ENCODE data around the gene TTLL9. TPM values are rescaled to one million over a fixed set of nuclear protein-coding genes. Genes with fewer than 3 reads are reported as not detected.
"Not testable (repeated sequence)": the region's sequence is repeated elsewhere in the genome, so short reads cannot be mapped to it uniquely, and the experiment has no call there.

TTLL9 gene, protein sequence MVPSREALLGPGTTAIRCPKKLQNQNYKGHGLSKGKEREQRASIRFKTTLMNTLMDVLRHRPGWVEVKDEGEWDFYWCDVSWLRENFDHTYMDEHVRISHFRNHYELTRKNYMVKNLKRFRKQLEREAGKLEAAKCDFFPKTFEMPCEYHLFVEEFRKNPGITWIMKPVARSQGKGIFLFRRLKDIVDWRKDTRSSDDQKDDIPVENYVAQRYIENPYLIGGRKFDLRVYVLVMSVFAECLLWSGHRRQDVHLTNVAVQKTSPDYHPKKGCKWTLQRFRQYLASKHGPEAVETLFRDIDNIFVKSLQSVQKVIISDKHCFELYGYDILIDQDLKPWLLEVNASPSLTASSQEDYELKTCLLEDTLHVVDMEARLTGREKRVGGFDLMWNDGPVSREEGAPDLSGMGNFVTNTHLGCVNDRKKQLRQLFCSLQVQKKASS
- polyA plus RNA-seq (2013, experiment 1 of 4): 0.70 TPM
- polyA plus RNA-seq (2013, experiment 2 of 4): 0.92 TPM
- polyA plus RNA-seq (2013, experiment 3 of 4): 0.75 TPM
- polyA plus RNA-seq (2013, experiment 4 of 4): 0.36 TPM

DNA sequence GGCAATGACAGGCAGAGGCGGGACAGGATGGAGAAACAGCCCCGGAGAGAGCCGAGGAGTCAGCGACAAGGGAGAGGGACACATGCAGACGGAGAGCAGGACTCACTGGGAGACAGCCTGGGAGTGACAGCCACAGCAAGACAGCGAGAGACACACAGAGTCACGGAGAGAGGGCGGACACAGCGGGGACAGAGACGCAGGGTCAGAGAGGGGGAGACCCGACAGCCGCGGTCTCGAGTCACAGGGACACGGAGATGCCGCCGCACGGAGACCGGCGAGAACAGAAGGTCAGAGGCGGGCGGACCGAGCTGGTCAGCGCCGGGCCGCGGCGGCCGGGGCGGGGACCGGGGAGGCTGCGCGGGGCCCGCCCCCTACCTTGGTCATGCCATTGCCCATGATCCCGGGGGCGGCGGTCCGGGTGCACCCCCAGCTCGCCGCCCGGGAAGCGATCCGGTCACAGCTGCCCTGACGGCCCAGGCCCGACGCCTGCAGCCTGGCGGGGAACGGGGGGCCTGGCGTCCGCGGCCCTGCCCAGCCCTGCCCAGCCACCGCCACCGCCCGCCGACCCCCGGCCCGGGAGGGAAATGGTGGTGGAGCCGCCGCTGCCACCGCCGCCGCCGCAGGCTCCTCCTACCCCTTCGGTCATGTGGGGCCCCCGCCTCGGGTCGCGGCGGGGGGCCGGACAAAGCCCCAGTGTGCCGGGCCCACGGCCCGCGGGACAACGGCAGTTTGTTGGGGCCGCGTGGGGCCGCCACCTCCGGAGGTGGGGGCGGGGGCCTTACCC is at the start of gene TTLL9, which contains the start of gene DUSP15:
TSS of gene TTLL9 (plus strand) at position 693 of the 784 bp plus-strand sequence. CDS start 493 bp downstream, outside the sequence.
TSS of gene DUSP15 (minus strand) at position 586 of the 784 bp plus-strand sequence. CDS start at position 396, 190 bp downstream.
- Histone ChIP-seq H3K27me3 (ENCODE audit: control insufficient read depth, insufficient read depth, low read length, poor library complexity, severe bottlenecking) (peaks cover 32% of the 10 kb centered on the region), H3K27ac (ENCODE audit: insufficient read depth, low read depth, low read length, poor library complexity, severe bottlenecking) (no peak within 1 kb of the TSS), H3K36me3 (ENCODE audit: control insufficient read depth, insufficient read depth, low read length) (no peaks in the 10 kb centered on the region), H3K4me3 (ENCODE audit: insufficient read depth, low read depth, low read length) (peak within 1 kb of the TSS; percentile 59), H3K9me3 (ENCODE audit: control insufficient read depth, low read length) (no peaks in the 10 kb centered on the region), H3K4me1 (ENCODE audit: control insufficient read depth, insufficient read depth, low read length) (peaks cover 7% of the 10 kb centered on the region)
- 1% methylated on average over 80 of the region's 80 CpGs for WGBS, 2 experiments

DNA sequence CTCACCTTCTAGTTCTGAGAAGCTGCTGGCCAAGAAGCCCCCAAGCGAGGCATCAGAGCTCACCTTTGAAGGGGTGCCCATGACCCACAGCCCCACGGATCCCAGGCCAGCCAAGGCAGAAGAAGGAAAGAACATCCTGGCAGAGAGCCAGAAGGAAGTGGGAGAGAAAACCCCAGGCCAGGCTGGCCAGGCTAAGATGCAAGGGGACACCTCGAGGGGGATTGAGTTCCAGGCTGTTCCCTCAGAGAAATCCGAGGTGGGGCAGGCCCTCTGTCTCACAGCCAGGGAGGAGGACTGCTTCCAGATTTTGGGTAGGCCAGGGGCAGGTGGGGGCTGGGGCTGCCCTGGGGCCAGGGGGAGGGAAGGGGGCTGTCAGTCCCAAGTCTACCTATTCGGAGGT is 49.0 kb upstream of the TTLL9 start:
- H3K9me3 ChIP-seq (ENCODE audit: control insufficient read depth, low read length): no peaks in the 10 kb centered on the region
- H3K36me3 ChIP-seq (ENCODE audit: control insufficient read depth, insufficient read depth, low read length): no peaks in the 10 kb centered on the region
- peaks cover 12% of the 10 kb centered on the region for H3K4me1 ChIP-seq (ENCODE audit: control insufficient read depth, insufficient read depth, low read length)
- H3K27ac ChIP-seq (ENCODE audit: insufficient read depth, low read depth, low read length, poor library complexity, severe bottlenecking): no peak overlapping the region
- H3K4me3 ChIP-seq (ENCODE audit: insufficient read depth, low read depth, low read length): no peak overlapping the region
- 81 to 82% methylated on average over 5 of the region's 5 CpGs for WGBS, 2 experiments
- H3K27me3 ChIP-seq (ENCODE audit: control insufficient read depth, insufficient read depth, low read length, poor library complexity, severe bottlenecking): no peaks in the 10 kb centered on the region

DNA sequence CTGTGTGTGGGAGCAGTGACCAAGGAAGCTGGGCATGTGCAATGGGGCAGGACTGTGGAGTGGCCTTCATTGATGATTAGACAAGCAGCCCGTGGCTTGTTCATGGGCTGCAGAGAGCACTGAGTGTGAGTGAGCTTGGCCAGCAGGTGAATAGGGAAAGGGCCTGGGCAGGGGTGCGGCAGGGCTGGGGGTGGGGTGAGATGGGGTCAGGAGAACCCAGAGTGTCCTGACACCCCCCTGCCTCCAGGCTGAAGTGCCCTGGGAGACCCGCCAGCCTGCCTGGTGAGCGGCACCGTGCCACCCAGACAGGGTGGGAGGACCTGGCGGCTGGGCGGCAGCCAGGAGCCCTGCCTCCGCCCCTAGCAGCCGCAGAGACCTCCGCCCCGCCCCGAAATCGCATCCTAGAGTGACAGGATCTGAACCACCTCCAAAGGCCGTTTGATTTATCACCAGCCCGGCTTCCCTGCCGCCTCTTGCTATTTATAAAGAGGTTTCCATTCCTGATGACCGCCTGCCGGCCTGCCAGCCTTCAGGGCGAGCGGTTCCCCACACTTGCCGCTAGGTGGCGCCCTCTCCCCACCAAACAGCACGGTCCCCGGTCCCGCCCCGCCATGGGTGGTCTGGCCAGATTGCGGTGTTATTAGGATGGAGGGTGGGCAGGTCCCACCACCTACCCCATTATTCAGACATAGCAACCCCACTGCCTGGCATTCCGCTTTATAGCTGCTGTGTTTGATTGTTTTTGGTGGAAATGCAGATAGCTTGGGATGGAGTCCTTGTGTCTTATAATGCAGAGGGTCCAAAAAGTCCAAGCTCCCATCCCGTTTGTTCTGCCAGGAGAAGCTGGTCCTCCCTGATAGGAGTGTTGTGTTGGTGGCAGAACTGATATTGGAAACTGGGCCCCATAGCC is 47.8 kb upstream of the TTLL9 start:
- WGBS, 2 experiments: 20 to 22% methylated on average over 24 to 28 of the region's 29 CpGs
- Histone ChIP-seq H3K9me3 (ENCODE audit: control insufficient read depth, low read length) (no peaks in the 10 kb centered on the region), H3K36me3 (ENCODE audit: control insufficient read depth, insufficient read depth, low read length) (no peaks in the 10 kb centered on the region), H3K27ac (ENCODE audit: insufficient read depth, low read depth, low read length, poor library complexity, severe bottlenecking) (no peak overlapping the region), H3K27me3 (ENCODE audit: control insufficient read depth, insufficient read depth, low read length, poor library complexity, severe bottlenecking) (no peaks in the 10 kb centered on the region), H3K4me3 (ENCODE audit: insufficient read depth, low read depth, low read length) (no peak overlapping the region), H3K4me1 (ENCODE audit: control insufficient read depth, insufficient read depth, low read length) (peaks cover 12% of the 10 kb centered on the region)

DNA sequence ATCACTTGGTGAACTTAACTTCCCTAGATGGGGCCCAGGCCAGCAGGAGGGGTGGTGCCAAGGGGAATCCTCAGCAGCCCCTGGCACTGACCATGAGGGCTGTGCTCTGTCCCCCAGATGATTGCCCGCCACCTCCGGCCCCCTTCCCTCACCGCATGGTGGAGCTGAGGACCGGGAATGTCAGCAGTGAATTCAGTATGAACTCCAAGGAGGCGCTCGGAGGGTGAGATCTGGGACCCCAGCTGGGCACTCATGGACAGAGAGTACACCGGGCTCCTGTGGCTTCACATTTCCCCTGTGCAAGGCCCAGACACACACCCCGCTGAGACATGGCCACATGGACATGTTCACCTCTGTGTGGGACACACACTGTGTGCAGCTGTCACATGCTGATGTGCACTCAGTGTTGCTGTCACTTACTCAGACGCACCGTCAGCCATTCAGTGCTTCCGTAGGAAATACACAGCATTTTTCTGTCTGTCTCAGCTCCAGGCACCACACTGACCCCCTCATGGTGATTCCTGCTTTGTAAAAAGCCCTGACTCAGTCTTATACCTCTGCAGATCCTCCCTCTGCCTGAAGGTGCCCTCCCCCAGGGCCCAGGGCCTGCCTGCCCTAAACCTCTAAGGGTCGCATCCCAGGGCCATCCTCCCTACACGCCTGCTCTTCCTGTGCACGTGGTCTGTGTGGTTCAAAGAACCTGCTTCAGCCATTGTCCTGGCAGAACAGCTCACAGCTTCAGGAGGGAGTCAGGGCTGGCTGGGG is 46.9 kb upstream of the TTLL9 start:
- Histone ChIP-seq H3K27me3 (ENCODE audit: control insufficient read depth, insufficient read depth, low read length, poor library complexity, severe bottlenecking) (no peaks in the 10 kb centered on the region), H3K4me1 (ENCODE audit: control insufficient read depth, insufficient read depth, low read length) (peaks cover 10% of the 10 kb centered on the region), H3K9me3 (ENCODE audit: control insufficient read depth, low read length) (no peaks in the 10 kb centered on the region), H3K27ac (ENCODE audit: insufficient read depth, low read depth, low read length, poor library complexity, severe bottlenecking) (no peak overlapping the region), H3K4me3 (ENCODE audit: insufficient read depth, low read depth, low read length) (no peak overlapping the region), H3K36me3 (ENCODE audit: control insufficient read depth, insufficient read depth, low read length) (no peaks in the 10 kb centered on the region)
- WGBS, 2 experiments: 81 to 85% methylated on average over 14 of the region's 14 CpGs

DNA sequence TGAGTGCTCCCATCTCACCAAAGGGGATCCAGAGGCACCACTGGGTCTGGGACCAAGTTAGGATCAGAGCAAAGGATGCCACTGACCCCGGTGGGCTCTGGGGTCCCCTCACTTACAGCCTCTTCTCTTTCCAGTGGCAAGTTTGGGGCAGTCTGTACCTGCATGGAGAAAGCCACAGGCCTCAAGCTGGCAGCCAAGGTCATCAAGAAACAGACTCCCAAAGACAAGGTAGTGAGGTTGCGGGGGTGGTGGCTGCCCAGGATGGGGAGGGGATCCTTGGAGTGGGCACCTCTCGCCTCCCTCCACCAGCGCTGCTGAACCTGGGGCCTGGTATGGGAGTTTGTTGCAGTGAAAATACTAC is 46.3 kb upstream of the TTLL9 start:
- peaks cover 6% of the 10 kb centered on the region for H3K4me1 ChIP-seq (ENCODE audit: control insufficient read depth, insufficient read depth, low read length)
- H3K4me3 ChIP-seq (ENCODE audit: insufficient read depth, low read depth, low read length): no peak overlapping the region
- H3K27me3 ChIP-seq (ENCODE audit: control insufficient read depth, insufficient read depth, low read length, poor library complexity, severe bottlenecking): no peaks in the 10 kb centered on the region
- H3K36me3 ChIP-seq (ENCODE audit: control insufficient read depth, insufficient read depth, low read length): no peaks in the 10 kb centered on the region
- H3K9me3 ChIP-seq (ENCODE audit: control insufficient read depth, low read length): no peaks in the 10 kb centered on the region
- H3K27ac ChIP-seq (ENCODE audit: insufficient read depth, low read depth, low read length, poor library complexity, severe bottlenecking): no peak overlapping the region
- WGBS, 2 experiments: 94 to 95% methylated on average over 4 of the region's 4 CpGs

DNA sequence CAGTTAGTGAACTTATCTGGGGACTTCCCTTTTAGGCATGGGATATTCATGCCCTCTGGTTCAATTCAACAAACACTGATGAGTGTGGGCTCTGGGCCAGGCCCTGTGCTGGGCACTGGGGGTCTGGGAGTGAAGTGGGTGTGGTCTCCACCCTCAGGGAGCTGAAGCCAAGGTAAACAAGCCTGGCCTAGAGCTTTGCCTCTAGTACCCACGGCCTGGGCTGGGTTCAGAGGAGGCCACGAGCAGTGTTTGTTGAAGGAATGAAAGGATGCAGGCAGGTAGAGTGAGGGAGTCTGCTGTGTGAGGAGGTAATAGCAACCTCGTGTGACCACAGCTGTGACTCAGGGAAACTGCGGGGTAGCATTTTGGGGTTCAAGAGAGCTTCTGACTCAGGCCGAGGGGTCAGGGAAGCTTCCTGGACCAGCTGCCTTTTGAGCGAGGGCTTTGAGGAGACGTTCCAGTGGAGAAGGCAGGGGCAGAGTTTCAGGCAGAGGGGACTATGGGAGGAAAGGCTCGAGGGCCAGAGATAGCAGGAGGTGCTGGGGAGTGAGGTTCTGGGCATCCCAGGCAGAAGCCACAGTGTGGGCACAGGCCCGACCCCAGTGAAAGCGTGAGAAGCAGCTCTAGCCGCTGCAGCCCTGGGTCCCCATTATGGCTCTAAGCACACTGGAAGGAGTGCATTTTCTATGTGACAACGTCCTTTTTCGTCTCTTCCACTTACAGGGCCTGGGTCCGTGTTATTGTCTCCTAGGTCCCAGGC is 45.7 kb upstream of the TTLL9 start:
- Histone ChIP-seq H3K9me3 (ENCODE audit: control insufficient read depth, low read length) (no peaks in the 10 kb centered on the region), H3K4me3 (ENCODE audit: insufficient read depth, low read depth, low read length) (no peak overlapping the region), H3K4me1 (ENCODE audit: control insufficient read depth, insufficient read depth, low read length) (peaks cover 6% of the 10 kb centered on the region), H3K27me3 (ENCODE audit: control insufficient read depth, insufficient read depth, low read length, poor library complexity, severe bottlenecking) (no peaks in the 10 kb centered on the region), H3K36me3 (ENCODE audit: control insufficient read depth, insufficient read depth, low read length) (no peaks in the 10 kb centered on the region), H3K27ac (ENCODE audit: insufficient read depth, low read depth, low read length, poor library complexity, severe bottlenecking) (no peak overlapping the region)
- 90 to 91% methylated on average over 14 of the region's 14 CpGs for WGBS, 2 experiments

DNA sequence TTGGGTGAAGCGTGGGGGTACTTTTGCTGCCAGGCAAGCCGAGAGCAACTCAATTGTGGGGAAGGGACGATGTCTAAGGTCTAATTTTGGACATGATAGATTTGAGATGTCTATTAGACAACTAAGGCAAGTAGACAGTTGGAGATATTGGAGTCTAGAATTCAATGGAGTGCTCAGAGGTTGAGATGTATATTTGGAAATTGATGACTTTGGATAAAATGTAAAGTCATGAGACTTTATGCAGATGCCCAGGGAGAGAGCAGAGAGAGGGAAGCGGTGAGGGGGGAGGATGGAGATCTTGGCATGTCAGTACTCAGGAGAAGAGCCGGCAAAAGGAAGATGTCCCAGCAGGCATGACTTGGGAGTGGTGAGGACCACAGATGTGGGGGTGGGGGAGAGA is 44.4 kb upstream of the TTLL9 start:
- WGBS, 2 experiments: 91% methylated on average over 5 of the region's 5 CpGs

DNA sequence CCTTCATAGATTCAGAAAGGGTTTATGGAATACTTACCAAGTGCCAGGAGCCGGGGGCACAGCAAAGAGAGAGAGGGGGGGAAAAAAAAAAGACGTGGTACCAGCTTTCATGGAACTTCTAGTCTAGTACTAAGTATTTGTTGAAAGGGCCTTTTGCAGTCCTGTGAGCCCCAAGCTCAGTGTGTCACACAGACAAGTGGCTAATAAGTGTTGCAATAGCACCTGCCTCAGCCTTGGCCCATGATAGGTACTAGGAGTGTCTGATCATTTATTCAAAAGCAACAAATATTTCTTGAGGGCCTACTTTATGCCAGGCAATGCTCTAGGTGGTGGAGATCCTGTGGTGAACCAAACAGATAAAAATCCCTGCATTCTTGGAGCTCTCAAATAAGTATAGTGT is 43.4 kb upstream of the TTLL9 start:
- Histone ChIP-seq H3K4me3 (ENCODE audit: insufficient read depth, low read depth, low read length) (no peak overlapping the region), H3K27ac (ENCODE audit: insufficient read depth, low read depth, low read length, poor library complexity, severe bottlenecking) (no peak overlapping the region), H3K4me1 (ENCODE audit: control insufficient read depth, insufficient read depth, low read length) (peaks cover 6% of the 10 kb centered on the region), H3K9me3 (ENCODE audit: control insufficient read depth, low read length) (no peaks in the 10 kb centered on the region), H3K27me3 (ENCODE audit: control insufficient read depth, insufficient read depth, low read length, poor library complexity, severe bottlenecking) (no peaks in the 10 kb centered on the region), H3K36me3 (ENCODE audit: control insufficient read depth, insufficient read depth, low read length) (no peaks in the 10 kb centered on the region)
- WGBS, 2 experiments: 85 to 93% methylated on average over 2 of the region's 2 CpGs

More for the DNA sequence above, 44.4 kb upstream of the TTLL9 start:
- no peak overlapping the region for H3K27ac ChIP-seq (ENCODE audit: insufficient read depth, low read depth, low read length, poor library complexity, severe bottlenecking)
- no peaks in the 10 kb centered on the region for H3K9me3 ChIP-seq (ENCODE audit: control insufficient read depth, low read length)
- H3K4me1 ChIP-seq (ENCODE audit: control insufficient read depth, insufficient read depth, low read length): peaks cover 6% of the 10 kb centered on the region
- no peaks in the 10 kb centered on the region for H3K27me3 ChIP-seq (ENCODE audit: control insufficient read depth, insufficient read depth, low read length, poor library complexity, severe bottlenecking)
- H3K36me3 ChIP-seq (ENCODE audit: control insufficient read depth, insufficient read depth, low read length): no peaks in the 10 kb centered on the region
- H3K4me3 ChIP-seq (ENCODE audit: insufficient read depth, low read depth, low read length): no peak overlapping the region

DNA sequence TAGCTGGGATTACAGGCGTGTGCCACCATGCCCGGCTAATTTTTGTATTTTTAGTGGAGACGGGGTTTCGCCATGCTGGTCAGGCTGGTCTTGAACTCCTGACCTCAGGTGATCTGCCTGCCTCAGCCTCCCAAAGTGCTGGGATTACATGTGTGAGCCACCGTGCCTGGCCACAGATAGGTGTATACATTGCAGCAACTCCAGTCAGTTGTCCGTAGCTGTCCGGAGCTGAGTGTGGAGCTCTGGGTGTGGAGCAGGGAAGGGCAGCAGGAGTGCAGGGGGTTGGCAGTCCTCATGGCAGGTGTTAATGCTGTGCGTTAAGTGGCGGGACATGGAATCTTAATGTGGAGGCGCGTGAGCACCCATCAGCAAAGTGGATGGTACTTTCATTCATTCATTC is 42.4 kb upstream of the TTLL9 start:
- not testable (repeated sequence) for H3K4me3 ChIP-seq (ENCODE audit: insufficient read depth, low read depth, low read length); H3K4me1 ChIP-seq (ENCODE audit: control insufficient read depth, insufficient read depth, low read length); H3K27ac ChIP-seq (ENCODE audit: insufficient read depth, low read depth, low read length, poor library complexity, severe bottlenecking); H3K27me3 ChIP-seq (ENCODE audit: control insufficient read depth, insufficient read depth, low read length, poor library complexity, severe bottlenecking); H3K9me3 ChIP-seq (ENCODE audit: control insufficient read depth, low read length); H3K36me3 ChIP-seq (ENCODE audit: control insufficient read depth, insufficient read depth, low read length)
- 93 to 97% methylated on average over 11 of the region's 11 CpGs for WGBS, 2 experiments
